ENCODE measurements around the gene TSPAN3.

DNA sequence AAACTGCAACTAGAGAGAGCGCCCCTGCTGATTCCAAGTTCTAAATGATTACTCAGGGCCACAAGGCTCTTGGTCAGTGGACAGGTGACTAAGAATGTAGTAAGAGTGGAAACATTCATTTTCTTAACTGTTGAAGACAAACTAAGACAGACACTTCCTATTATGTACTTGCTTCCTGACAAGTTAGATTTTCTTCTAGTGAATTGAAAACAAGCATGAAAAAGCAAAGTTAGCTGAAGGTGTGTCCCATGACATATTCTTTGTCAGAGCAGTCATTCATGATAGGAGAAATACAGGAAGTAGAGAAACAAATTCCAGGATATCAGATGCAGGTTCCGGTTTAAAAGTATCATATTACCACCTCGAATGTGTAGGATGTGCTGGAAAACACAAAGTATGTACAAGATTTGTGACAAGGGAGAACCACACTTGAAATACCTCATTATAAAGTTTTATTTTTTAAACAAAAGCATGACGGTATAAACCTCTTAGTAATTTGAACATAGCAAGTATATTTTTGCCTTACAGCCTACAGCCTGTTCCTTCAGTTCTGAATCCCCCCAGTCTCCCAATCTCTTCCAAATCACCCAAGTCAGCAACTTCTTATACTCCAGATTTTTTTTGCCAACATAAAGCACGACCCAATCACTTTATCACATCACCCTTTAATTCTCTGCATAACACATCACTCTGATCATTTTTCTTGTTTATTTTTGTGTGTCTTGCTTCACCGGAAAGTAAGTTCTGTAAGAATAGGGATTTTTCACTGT is 6.2 kb downstream of the TSPAN3 start:
- no peak for TF ChIP-seq POLR2A (IDR thresholded peaks at IDR 0.05)
- TF ChIP-seq, protein P1, sequence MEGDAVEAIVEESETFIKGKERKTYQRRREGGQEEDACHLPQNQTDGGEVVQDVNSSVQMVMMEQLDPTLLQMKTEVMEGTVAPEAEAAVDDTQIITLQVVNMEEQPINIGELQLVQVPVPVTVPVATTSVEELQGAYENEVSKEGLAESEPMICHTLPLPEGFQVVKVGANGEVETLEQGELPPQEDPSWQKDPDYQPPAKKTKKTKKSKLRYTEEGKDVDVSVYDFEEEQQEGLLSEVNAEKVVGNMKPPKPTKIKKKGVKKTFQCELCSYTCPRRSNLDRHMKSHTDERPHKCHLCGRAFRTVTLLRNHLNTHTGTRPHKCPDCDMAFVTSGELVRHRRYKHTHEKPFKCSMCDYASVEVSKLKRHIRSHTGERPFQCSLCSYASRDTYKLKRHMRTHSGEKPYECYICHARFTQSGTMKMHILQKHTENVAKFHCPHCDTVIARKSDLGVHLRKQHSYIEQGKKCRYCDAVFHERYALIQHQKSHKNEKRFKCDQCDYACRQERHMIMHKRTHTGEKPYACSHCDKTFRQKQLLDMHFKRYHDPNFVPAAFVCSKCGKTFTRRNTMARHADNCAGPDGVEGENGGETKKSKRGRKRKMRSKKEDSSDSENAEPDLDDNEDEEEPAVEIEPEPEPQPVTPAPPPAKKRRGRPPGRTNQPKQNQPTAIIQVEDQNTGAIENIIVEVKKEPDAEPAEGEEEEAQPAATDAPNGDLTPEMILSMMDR (IDR thresholded peaks at IDR 0.05), result no peak
